SU-DHL-6 (cell line): Measurements from ENCODE around the gene LRRC23.

ENCODE experiments used
- H2AFZ ChIP-seq: fragments of 200-600 bp; sonication (generic); 2 replicates; pipeline ENCODE4 v1.6.1; 2014; ENCODE audit warnings: low read depth, mild to moderate bottlenecking, moderate library complexity, mixed read lengths, antibody characterized with exemption, low read length; ENCODE audit not compliant: severe bottlenecking
- H3F3A ChIP-seq: fragments of 200-600 bp; shearing (Covaris generic); 2 replicates; pipeline ENCODE4 v1.6.0; 2016; ENCODE audit warnings: antibody characterized with exemption, mild to moderate bottlenecking; ENCODE audit not compliant: insufficient read depth
- H3K27ac ChIP-seq: fragments of 200-600 bp; sonication (generic); 2 replicates; pipeline ENCODE4 v1.5.1; 2016; ENCODE audit warnings: low read depth, mild to moderate bottlenecking, low read length, moderate library complexity, mixed read lengths
- H3K27me3 ChIP-seq: fragments of 200-600 bp; sonication (generic), shearing (Covaris generic); 2 replicates; pipeline ENCODE4 v1.6.0; 2014; ENCODE audit warnings: mild to moderate bottlenecking, low read length
- H3K36me3 ChIP-seq: fragments of 200-600 bp; sonication (generic); 2 replicates; pipeline ENCODE4 v1.6.1; 2014; ENCODE audit warnings: mild to moderate bottlenecking, low read length, mixed read lengths
- H3K4me2 ChIP-seq: fragments of 300-600, 200-600 bp; shearing (Covaris generic), sonication (generic); 2 replicates; pipeline ENCODE4 v1.6.0; 2014; ENCODE audit warnings: low read length, low read depth, mild to moderate bottlenecking; ENCODE audit not compliant: poor library complexity, severe bottlenecking
- H3K4me3 ChIP-seq: fragments of 200-600 bp; sonication (generic); 2 replicates; pipeline ENCODE4 v1.5.1; 2014; ENCODE audit warnings: antibody characterized with exemption, low read length, mild to moderate bottlenecking, mixed read lengths; ENCODE audit not compliant: insufficient read depth, poor library complexity, severe bottlenecking
- H3K79me2 ChIP-seq: fragments of 200-600 bp; sonication (generic); 2 replicates; pipeline ENCODE4 v1.6.1; 2014; ENCODE audit warnings: mild to moderate bottlenecking, low read length, moderate library complexity; ENCODE audit not compliant: insufficient read depth
- H3K9ac ChIP-seq: fragments of 200-600 bp; sonication (generic); 2 replicates; pipeline ENCODE4 v1.7.0; 2014; ENCODE audit warnings: mild to moderate bottlenecking, low read length
- H3K9me2 ChIP-seq: fragments of 200-600 bp; sonication (generic); replicated peaks from 2 replicates; pipeline ENCODE4 v1.6.1; 2014; ENCODE audit warnings: low read length; ENCODE audit not compliant: insufficient read depth
- H3K9me3 ChIP-seq: fragments of 200-600 bp; sonication (generic); 2 replicates; pipeline ENCODE4 v1.6.1; 2014; ENCODE audit warnings: low read length, mixed read lengths; ENCODE audit not compliant: insufficient read depth
- H4K20me1 ChIP-seq: fragments of 200-600 bp; sonication (generic); 2 replicates; pipeline ENCODE4 v1.6.1; 2014; ENCODE audit warnings: low read depth, mild to moderate bottlenecking, antibody characterized with exemption, low read length, moderate library complexity, mixed read lengths
- CTCF ChIP-seq: fragments of 200-600 bp; sonication (generic); IDR thresholded peaks from one replicate; pipeline ENCODE4 v1.5.1; 2017; ENCODE audit warnings: antibody characterized with exemption, mild to moderate bottlenecking, low read length, moderate library complexity; ENCODE audit not compliant: insufficient read depth, poor library complexity, severe bottlenecking
- EZH2phosphoT487 ChIP-seq: fragments of 200-600 bp; sonication (generic), shearing (Covaris generic); conservative IDR thresholded peaks from 2 replicates; pipeline ENCODE4 v1.6.1; 2018; ENCODE audit warnings: mild to moderate bottlenecking, antibody characterized with exemption, low read length, moderate library complexity, mixed read lengths

Gene LRRC23

GRCh38 chr12:6925239-6925539, 20.6 kb downstream of the LRRC23 start:
- no peaks in the 10 kb centered on the region for H3F3A ChIP-seq
- 0 out of 2 replicates have a peak, but pooled peaks cover 5% of the 10 kb centered on the region for H3K27me3 ChIP-seq
- no peak overlapping the region for H3K27ac ChIP-seq
- no peaks in the 10 kb centered on the region for H3K9me3 ChIP-seq
- TF ChIP-seq CTCF (no peak), EZH2phosphoT487 (no peak)
- H3K79me2 ChIP-seq = no peaks in the 10 kb centered on the region
- H3K36me3 ChIP-seq = no peaks in the 10 kb centered on the region
- H4K20me1 ChIP-seq = no peaks in the 10 kb centered on the region
- H3K9ac ChIP-seq = no peak overlapping the region
- no peak overlapping the region for H3K4me2 ChIP-seq
- H3K4me3 ChIP-seq = no peak overlapping the region
- H2AFZ ChIP-seq = no peak overlapping the region
- no peaks in the 10 kb centered on the region for H3K9me2 ChIP-seq

GRCh38 chr12:6925540-6926279, 21.1 kb downstream of the LRRC23 start:
- H3K9me3 ChIP-seq = no peaks in the 10 kb centered on the region
- H2AFZ ChIP-seq = no peak overlapping the region
- no peak overlapping the region for H3K9ac ChIP-seq
- H3K4me3 ChIP-seq = no peak overlapping the region
- TF ChIP-seq EZH2phosphoT487 (no peak), CTCF (no peak)
- H3F3A ChIP-seq = no peaks in the 10 kb centered on the region
- H3K36me3 ChIP-seq = no peaks in the 10 kb centered on the region
- H3K4me2 ChIP-seq = no peak overlapping the region
- no peaks in the 10 kb centered on the region for H4K20me1 ChIP-seq
- no peaks in the 10 kb centered on the region for H3K79me2 ChIP-seq
- H3K27me3 ChIP-seq = 0 out of 2 replicates have a peak, but pooled peaks cover 5% of the 10 kb centered on the region
- no peak overlapping the region for H3K27ac ChIP-seq
- no peaks in the 10 kb centered on the region for H3K9me2 ChIP-seq

- H3K9me2 ChIP-seq = no peaks in the 10 kb centered on the region
- H3K79me2 ChIP-seq = no peaks in the 10 kb centered on the region
- peak within 1 kb of the TSS; percentile 53 for H3K9ac ChIP-seq
- H3K27me3 ChIP-seq = 0 out of 2 replicates have a peak, but pooled peaks cover 5% of the 10 kb centered on the region
- H3K9me3 ChIP-seq = no peaks in the 10 kb centered on the region
- H4K20me1 ChIP-seq = no peaks in the 10 kb centered on the region
- peak within 1 kb of the TSS; percentile 52 for H3K4me3 ChIP-seq
- H2AFZ ChIP-seq = peak within 1 kb of the TSS; percentile 60
- H3K27ac ChIP-seq = no peak within 1 kb of the TSS
- 0 out of 2 replicates have a peak, but pooled peaks have one; percentile 21 for TF ChIP-seq EZH2phosphoT487
- TF ChIP-seq CTCF = no peak
- H3F3A ChIP-seq = no peaks in the 10 kb centered on the region
- peak within 1 kb of the TSS; percentile 69 for H3K4me2 ChIP-seq
- H3K36me3 ChIP-seq = no peaks in the 10 kb centered on the region
Measured at GRCh38 chr12:6927379-6928021, 22.9 kb downstream of the LRRC23 start, which contains the start of gene ATN1. ATN1 (plus strand) TSS chr12:6927959; CDS start chr12:6934002, 6,043 bp downstream.
